NCI-H2196 treated with DMSO at 0.1 percent for 48 hours (cell line): ENCODE data around the gene FOXM1.

ENCODE experiments used
- DNase-seq: peaks from one replicate; lab custom pipeline; 2025; ENCODE audit not compliant: unreplicated experiment; lab: John Stamatoyannopoulos, UW

The FOXM1 gene

GRCh38 chr12:2811801-2812200, 65.2 kb downstream of the FOXM1 start:
- DNase-seq, result no peak
